Natural killer cell (primary cell): ENCODE measurements around the gene TEKT2. TPM values are rescaled to one million over a fixed set of nuclear protein-coding genes. Genes with fewer than 3 reads are reported as not detected.
A peak's percentile ranks its signal among the peaks of the same experiment; 100 is the strongest.

Source experiments
- ATAC-seq, 3 donors: fragments of 150-1000 bp in 2 of 3; fragments of 200-7000 bp in 1 of 3; cut with Tn5 transposase; 1 replicate in 1 of 3; 2 replicates in 2 of 3; pipeline ENCODE4 v1.10.0; 2021; ENCODE audit warnings: mild to moderate bottlenecking in 2 of 3, moderate library complexity in 2 of 3
- DNase-seq, 2 donors: peaks; one replicate each; pipeline versions ENCODE4 v3.0.0 to v3.0.0-alpha.2; 2013 to 2021; ENCODE audit warnings: mixed read lengths in 1 of 2
- H3K27ac ChIP-seq: one replicate; pipeline ENCODE4 v1.5.1; 2013; ENCODE audit warnings: mild to moderate bottlenecking, low read length
- H3K27me3 ChIP-seq: one replicate; pipeline ENCODE4 v1.6.1; 2013; ENCODE audit warnings: low read length; ENCODE audit not compliant: control insufficient read depth, insufficient read depth
- H3K36me3 ChIP-seq: one replicate; pipeline ENCODE4 v1.6.1; 2013; ENCODE audit warnings: low read length; ENCODE audit not compliant: control insufficient read depth, insufficient read depth
- H3K4me1 ChIP-seq: one replicate; pipeline ENCODE4 v1.6.1; 2013; ENCODE audit warnings: low read length; ENCODE audit not compliant: control insufficient read depth, insufficient read depth
- H3K4me3 ChIP-seq: one replicate; pipeline ENCODE4 v1.5.1; 2013; ENCODE audit warnings: low read length
- H3K9me3 ChIP-seq: one replicate; pipeline ENCODE4 v1.6.1; 2013; ENCODE audit warnings: low read length; ENCODE audit not compliant: control insufficient read depth, insufficient read depth
- H3K27ac Mint-ChIP-seq, 2 donors: one replicate each; pipeline ENCODE4 v1.8.0; 2022; ENCODE audit warnings: mild to moderate bottlenecking in 2 of 2, mixed read lengths in 2 of 2, moderate library complexity in 1 of 2
- H3K27me3 Mint-ChIP-seq, 2 donors: one replicate each; pipeline ENCODE4 v1.8.0; 2022; ENCODE audit warnings: low read depth in 2 of 2, mixed read lengths in 2 of 2
- H3K36me3 Mint-ChIP-seq: one replicate; pipeline ENCODE4 v1.8.0; 2022; ENCODE audit warnings: mixed read lengths
- H3K4me1 Mint-ChIP-seq, 2 donors: one replicate each; pipeline ENCODE4 v1.8.0; 2022; ENCODE audit warnings: mixed read lengths in 2 of 2
- H3K4me3 Mint-ChIP-seq: one replicate; pipeline ENCODE4 v1.8.0; 2022; ENCODE audit warnings: mild to moderate bottlenecking, moderate library complexity, mixed read lengths
- H3K9me3 Mint-ChIP-seq, 2 donors: one replicate each; pipeline ENCODE4 v1.8.0; 2022; ENCODE audit warnings: mixed read lengths in 2 of 2
- CTCF ChIP-seq: fragments of 200-600 bp; IDR thresholded peaks from one replicate; pipeline ENCODE4 v1.8.0; 2022; ENCODE audit warnings: antibody characterized with exemption
- WGBS: methylation state at CpG from one replicate; pipeline ENCODE4 v1.1.7; 2013; ENCODE audit warnings: missing lambda C conversion rate; ENCODE audit not compliant: insufficient coverage; 5-methylcytosine and 5-hydroxymethylcytosine counted together
- intact Hi-C: fragments of 100-400 bp; cut with micrococcal nuclease; formaldehyde crosslinking; loops from one replicate; pipeline ENCODE4 v1.14.2; 2022
- total RNA-seq, 4 donors: library from RNA; stranded (reverse); fragments of 120-200 nt in 1 of 4; gene quantifications; one replicate each; pipeline versions ENCODE4 v1.2.3 to v1.2.4, GENCODE V29; 2013 to 2022

Gene TEKT2
- total RNA-seq, 3 donors from 2014 or later (not counting 1 experiment from before 2014, with no cell fraction given): 0.24 to 0.35 TPM; not detected in 1

DNA sequence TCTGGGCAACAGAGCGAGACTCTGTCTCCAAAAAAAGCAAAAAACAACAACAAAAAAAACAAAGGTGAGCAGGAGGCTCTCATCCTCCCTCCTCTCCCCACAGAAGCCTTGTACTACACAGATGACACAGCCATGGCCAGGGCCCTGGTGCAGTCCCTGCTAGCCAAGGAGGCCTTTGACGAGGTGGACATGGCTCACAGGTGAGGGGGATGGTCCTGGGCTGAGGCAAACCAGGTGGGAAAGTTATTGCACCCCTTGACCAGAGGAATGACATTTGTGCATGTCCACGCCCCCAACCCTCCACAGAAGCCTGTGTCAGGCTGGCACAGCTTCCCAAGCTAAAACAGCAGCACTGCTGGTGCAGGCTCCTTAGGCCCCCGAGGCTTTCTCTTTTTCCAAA, 7.2 kb downstream of the TEKT2 start:
- H3K4me3 Mint-ChIP-seq: peak overlapping the region; percentile 63
- no peak overlapping the region for H3K27ac Mint-ChIP-seq
- Histone ChIP-seq H3K4me3 (no peak overlapping the region), H3K9me3 (no peaks in the 10 kb centered on the region), H3K36me3 (peaks cover 42% of the 10 kb centered on the region), H3K4me1 (peaks cover 25% of the 10 kb centered on the region), H3K27me3 (no peaks in the 10 kb centered on the region), H3K27ac (no peak overlapping the region)
- WGBS: 94% methylated on average over 4 of the region's 4 CpGs
- no peak for DNase-seq
- intact Hi-C loops: no loop called here
- no peaks in the 10 kb centered on the region for H3K27me3 Mint-ChIP-seq
- ATAC-seq: no peak
- no peaks in the 10 kb centered on the region for H3K9me3 Mint-ChIP-seq
- no peak for TF ChIP-seq CTCF
- H3K4me1 Mint-ChIP-seq: peaks cover 17 to 19% of the 10 kb centered on the region in 2 donors
- H3K36me3 Mint-ChIP-seq: no peaks in the 10 kb centered on the region

DNA sequence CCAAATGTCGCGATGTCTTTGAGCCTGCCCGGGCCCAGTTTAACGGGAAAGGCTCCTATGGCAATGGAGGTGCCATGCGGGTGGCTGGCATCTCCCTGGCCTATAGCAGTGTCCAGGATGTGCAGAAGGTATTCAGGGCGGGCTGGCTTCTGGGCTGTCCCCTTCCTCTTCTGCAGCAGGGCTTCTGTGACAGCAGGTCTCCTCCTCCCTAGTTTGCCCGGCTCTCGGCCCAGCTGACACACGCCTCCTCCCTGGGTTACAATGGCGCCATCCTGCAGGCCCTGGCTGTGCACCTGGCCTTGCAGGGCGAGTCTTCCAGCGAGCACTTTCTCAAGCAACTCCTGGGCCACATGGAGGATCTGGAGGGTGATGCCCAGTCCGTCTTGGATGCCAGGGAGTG, 7.8 kb downstream of the TEKT2 start:
- peaks cover 17 to 19% of the 10 kb centered on the region in 2 donors for H3K4me1 Mint-ChIP-seq
- peaks cover 43% of the 10 kb centered on the region for H3K36me3 ChIP-seq
- no peak overlapping the region for H3K27ac Mint-ChIP-seq
- H3K27me3 ChIP-seq: no peaks in the 10 kb centered on the region
- no peak overlapping the region for H3K27ac ChIP-seq
- peaks cover 25% of the 10 kb centered on the region for H3K4me1 ChIP-seq
- no peak overlapping the region for H3K4me3 ChIP-seq
- H3K9me3 ChIP-seq: no peaks in the 10 kb centered on the region
- WGBS: 98% methylated on average over 13 of the region's 13 CpGs
- peak overlapping the region; percentile 63 for H3K4me3 Mint-ChIP-seq
- intact Hi-C loops: no loop called here
- H3K9me3 Mint-ChIP-seq: no peaks in the 10 kb centered on the region
- no peak for TF ChIP-seq CTCF
- DNase-seq (no peak), ATAC-seq (no peak)
- H3K36me3 Mint-ChIP-seq: no peaks in the 10 kb centered on the region
- H3K27me3 Mint-ChIP-seq: no peaks in the 10 kb centered on the region

- Histone ChIP-seq H3K9me3 (no peaks in the 10 kb centered on the region), H3K4me1 (peaks cover 25% of the 10 kb centered on the region), H3K27me3 (no peaks in the 10 kb centered on the region), H3K36me3 (peaks cover 43% of the 10 kb centered on the region), H3K4me3 (no peak overlapping the region), H3K27ac (no peak overlapping the region)
- H3K4me1 Mint-ChIP-seq: peaks cover 17 to 19% of the 10 kb centered on the region in 2 donors
- intact Hi-C loops: no loop called here
- no peaks in the 10 kb centered on the region for H3K9me3 Mint-ChIP-seq
- no peak for DNase-seq
- no peak overlapping the region for H3K4me3 Mint-ChIP-seq
- ATAC-seq: no peak
- WGBS: 96% methylated on average over 17 of the region's 17 CpGs
- no peaks in the 10 kb centered on the region for H3K27me3 Mint-ChIP-seq
- no peaks in the 10 kb centered on the region for H3K36me3 Mint-ChIP-seq
- no peak for TF ChIP-seq CTCF
- H3K27ac Mint-ChIP-seq: no peak overlapping the region
These were observed 8.4 kb downstream of the TEKT2 start for GRCh38 chr1:36092166-36092797.

- no peak for DNase-seq
- Histone ChIP-seq H3K36me3 (peaks cover 43% of the 10 kb centered on the region), H3K9me3 (no peaks in the 10 kb centered on the region), H3K4me1 (peaks cover 24% of the 10 kb centered on the region), H3K27me3 (no peaks in the 10 kb centered on the region), H3K4me3 (no peak overlapping the region), H3K27ac (no peak overlapping the region)
- Mint-ChIP-seq H3K27ac (no peak overlapping the region), H3K9me3 (no peaks in the 10 kb centered on the region), H3K36me3 (no peaks in the 10 kb centered on the region), H3K4me1 (peaks cover 17 to 19% of the 10 kb centered on the region in 2 donors), H3K27me3 (no peaks in the 10 kb centered on the region), H3K4me3 (no peak overlapping the region)
- intact Hi-C loops: no loop called here
- no peak for TF ChIP-seq CTCF
- no peak for ATAC-seq
- WGBS: 88% methylated on average over 9 of the region's 9 CpGs
These were observed 8.9 kb downstream of the TEKT2 start for GRCh38 chr1:36092798-36093185.
